ENCODE data around the gene RND3. TPM values are rescaled to one million over a fixed set of nuclear protein-coding genes. Genes with fewer than 3 reads are reported as not detected.
A peak's percentile ranks its signal among the peaks of the same experiment; 100 is the strongest.

Gene RND3
- total and polyA plus RNA-seq, 12 donors: 15.4 to 74.3 (median 35.6) TPM

DNA sequence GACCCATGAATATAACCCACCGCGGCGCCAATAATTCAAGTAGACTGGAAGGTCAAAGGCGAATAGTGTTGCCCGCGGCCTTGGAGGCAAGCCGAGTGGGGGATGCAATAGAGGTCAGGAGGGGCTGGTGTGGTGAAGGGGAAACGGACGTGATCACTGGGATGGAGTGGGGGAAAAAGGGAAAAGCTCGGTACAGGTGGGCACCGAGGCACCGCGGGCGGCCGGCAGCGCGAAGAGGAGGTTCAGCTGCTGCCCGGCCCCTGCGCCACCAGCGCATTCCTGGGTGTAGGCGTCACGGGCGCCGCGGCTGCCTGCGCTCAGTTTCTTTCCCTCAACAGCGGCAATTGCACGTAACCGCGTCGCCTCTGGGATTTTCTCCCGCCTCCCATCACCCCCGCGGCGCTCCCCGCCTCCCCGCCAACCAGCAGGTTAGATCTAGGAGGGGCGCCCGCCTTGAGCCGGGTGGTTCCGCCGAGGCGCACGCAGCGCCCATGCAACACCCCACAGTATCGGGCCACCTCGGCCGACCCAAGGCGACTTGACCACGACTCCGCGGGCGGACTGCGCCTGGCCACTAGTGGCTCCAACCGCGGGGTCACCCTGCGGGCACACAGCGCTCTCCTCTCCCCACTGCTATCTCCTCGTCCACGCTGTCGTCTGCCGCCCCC is 1.5 kb downstream of the RND3 start:
- peak overlapping the region; percentile 84 to 97 (median 95) for H3K27ac ChIP-seq
- no peaks in the 10 kb centered on the region for H3K9me3 ChIP-seq
- DNase-seq (peak; percentile 75 to 77), ATAC-seq (peak; percentile 58 to 83 (median 72))
- intact Hi-C loops (cut with DNase I): loop anchor here in 9 of 10 donors (2.0 to 10.0 kb wide), 13 partner anchors 59 to 899 kb away; partner anchors contain the start of gene MMADHC (in 2 of the 9)
- no peaks in the 10 kb centered on the region for H3K36me3 ChIP-seq
- peaks cover 0 to 40% (median 31%) of the 10 kb centered on the region in 9 donors for H3K4me1 ChIP-seq
- H3K27me3 ChIP-seq: peaks cover 0 to 38% (median 0%) of the 10 kb centered on the region in 7 donors
- TF ChIP-seq, protein P1, sequence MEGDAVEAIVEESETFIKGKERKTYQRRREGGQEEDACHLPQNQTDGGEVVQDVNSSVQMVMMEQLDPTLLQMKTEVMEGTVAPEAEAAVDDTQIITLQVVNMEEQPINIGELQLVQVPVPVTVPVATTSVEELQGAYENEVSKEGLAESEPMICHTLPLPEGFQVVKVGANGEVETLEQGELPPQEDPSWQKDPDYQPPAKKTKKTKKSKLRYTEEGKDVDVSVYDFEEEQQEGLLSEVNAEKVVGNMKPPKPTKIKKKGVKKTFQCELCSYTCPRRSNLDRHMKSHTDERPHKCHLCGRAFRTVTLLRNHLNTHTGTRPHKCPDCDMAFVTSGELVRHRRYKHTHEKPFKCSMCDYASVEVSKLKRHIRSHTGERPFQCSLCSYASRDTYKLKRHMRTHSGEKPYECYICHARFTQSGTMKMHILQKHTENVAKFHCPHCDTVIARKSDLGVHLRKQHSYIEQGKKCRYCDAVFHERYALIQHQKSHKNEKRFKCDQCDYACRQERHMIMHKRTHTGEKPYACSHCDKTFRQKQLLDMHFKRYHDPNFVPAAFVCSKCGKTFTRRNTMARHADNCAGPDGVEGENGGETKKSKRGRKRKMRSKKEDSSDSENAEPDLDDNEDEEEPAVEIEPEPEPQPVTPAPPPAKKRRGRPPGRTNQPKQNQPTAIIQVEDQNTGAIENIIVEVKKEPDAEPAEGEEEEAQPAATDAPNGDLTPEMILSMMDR (IDR thresholded peaks at IDR 0.05): peak in 3 of 9 donors; percentile 10 to 22 (median 14)
- WGBS, 2 donors: 0% methylated on average over 62 of the region's 62 CpGs
- H3K4me3 ChIP-seq: peak overlapping the region; percentile 51 to 91 (median 78)

DNA sequence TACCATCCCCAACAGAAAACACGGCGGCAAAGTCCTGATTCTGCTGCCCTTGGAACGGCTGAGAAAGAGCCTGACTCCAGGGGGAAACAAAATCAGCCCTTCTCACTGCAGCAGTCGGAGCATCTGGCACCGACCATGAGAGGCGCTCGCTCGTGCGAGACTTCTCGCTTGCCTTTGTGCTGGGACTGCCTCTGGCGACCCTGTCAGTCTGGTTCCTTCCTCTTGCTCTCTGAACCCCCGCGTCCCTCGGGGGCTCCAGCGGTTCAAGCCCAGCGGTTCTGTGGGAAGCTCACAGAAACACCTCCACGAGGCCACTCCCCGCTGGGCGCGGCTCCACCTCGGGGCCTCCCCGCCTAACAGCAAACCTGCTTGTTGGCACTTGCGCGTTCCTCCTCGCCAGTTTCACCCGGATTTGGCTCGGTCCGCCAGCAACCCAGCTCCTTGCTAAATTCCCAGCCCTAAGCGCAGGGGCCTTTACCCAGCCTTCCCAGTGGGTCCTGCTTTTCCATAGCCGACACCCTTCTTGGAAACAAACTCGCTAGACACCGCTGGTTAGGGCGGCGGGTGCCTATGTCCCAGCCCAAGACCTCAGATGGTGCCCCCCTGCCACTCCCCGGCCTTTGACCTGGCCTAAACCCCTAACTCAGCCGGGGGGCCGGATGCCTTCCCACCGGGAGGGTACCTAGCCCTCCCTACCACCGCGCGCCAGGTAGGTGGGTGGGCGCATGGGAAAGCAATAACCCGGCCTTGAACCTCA is 2.2 kb downstream of the RND3 start:
- peak overlapping the region; percentile 84 to 97 (median 95) for H3K27ac ChIP-seq
- intact Hi-C loops (cut with DNase I): loop anchor here in 9 of 10 donors (5.0 to 10.0 kb wide), 10 partner anchors 58 to 898 kb away; partner anchors contain the start of gene MMADHC (in 2 of the 9)
- ATAC-seq: peak; percentile 47 to 74 (median 64)
- peak; percentile 75 to 83 for DNase-seq
- peaks cover 0 to 47% (median 38%) of the 10 kb centered on the region in 9 donors for H3K4me1 ChIP-seq
- H3K4me3 ChIP-seq: peak overlapping the region; percentile 51 to 91 (median 78)
- H3K36me3 ChIP-seq: no peaks in the 10 kb centered on the region
- TF ChIP-seq, protein P1 (IDR thresholded peaks at IDR 0.05): peak in 5 of 9 donors; percentile 12 to 47 (median 33)
- H3K27me3 ChIP-seq: peaks cover 0 to 38% (median 0%) of the 10 kb centered on the region in 7 donors
- H3K9me3 ChIP-seq: no peaks in the 10 kb centered on the region
- WGBS, 2 donors: 0 to 1% methylated on average over 43 of the region's 43 CpGs

DNA sequence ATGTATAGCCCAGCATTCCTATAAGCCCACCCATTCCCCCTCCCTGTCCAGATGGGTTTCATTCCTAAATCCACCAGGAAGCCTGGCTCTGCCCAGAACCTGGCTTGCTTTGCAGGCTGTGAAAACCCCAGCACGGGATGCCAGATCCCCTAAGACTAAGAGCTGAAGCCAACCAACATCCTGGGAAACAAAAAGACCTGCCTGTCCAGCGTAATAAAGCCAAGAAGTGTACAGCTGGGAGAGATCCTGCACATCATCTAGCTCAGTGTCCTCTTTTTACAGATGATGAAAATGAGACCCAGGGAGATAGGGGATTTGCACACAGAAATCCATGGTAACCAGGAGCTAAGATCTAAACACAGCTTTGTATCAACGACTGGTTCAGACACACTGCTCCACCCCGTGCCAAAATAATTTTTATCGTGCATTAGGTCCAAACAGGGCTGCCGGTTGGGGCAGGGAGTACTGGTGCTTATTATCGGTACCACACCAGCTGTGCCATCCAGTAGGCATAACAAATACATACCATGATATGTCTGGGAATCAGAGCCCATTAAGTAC is 2.9 kb downstream of the RND3 start:
- H3K27ac ChIP-seq: peak overlapping the region; percentile 84 to 97 (median 95)
- TF ChIP-seq, protein P1 (IDR thresholded peaks at IDR 0.05): no peak
- 11 to 17% methylated on average over 7 of the region's 7 CpGs for WGBS, 2 donors
- no peaks in the 10 kb centered on the region for H3K36me3 ChIP-seq
- H3K4me1 ChIP-seq: peaks cover 0 to 55% (median 45%) of the 10 kb centered on the region in 9 donors
- H3K4me3 ChIP-seq: peak overlapping the region; percentile 51 to 91 (median 78)
- H3K27me3 ChIP-seq: peaks cover 0 to 38% (median 0%) of the 10 kb centered on the region in 7 donors
- H3K9me3 ChIP-seq: no peaks in the 10 kb centered on the region
- ATAC-seq: no peak
- no peak for DNase-seq
- intact Hi-C loops (cut with DNase I): loop anchor here in 9 of 10 donors (5.0 to 10.0 kb wide), 10 partner anchors 57 to 897 kb away; partner anchors contain the start of gene MMADHC (in 2 of the 9)

DNA sequence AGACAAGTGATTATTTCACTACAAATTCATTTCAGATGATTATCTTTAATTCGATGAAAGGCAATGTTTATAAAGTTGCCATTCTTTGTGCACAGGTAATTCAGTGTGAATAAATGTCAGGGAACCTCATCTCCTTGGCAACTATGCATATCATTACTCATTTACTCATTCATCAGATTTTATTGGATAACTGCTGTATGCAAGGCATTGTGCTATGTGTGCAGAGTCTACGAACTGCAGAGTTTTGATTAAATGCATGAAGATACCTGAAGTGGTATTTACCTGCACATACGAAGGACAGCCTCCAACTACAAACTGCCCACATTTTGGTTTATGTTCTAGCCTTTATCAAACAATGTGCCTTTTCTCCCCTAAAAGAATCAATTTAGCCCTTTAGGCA is 3.5 kb downstream of the RND3 start:
- Histone ChIP-seq H3K9me3 (no peaks in the 10 kb centered on the region), H3K36me3 (no peaks in the 10 kb centered on the region), H3K27ac (peak overlapping the region in 9 of 10 donors; percentile 89 to 97 (median 96)), H3K4me3 (peak overlapping the region in 9 of 10 donors; percentile 51 to 91 (median 82)), H3K27me3 (peaks cover 0 to 38% (median 0%) of the 10 kb centered on the region in 7 donors), H3K4me1 (peaks cover 0 to 60% (median 51%) of the 10 kb centered on the region in 9 donors)
- ATAC-seq: no peak
- intact Hi-C loops (cut with DNase I): loop anchor here in 5 of 10 donors (10.0 kb wide), 4 partner anchors 59 to 679 kb away; no protein-coding TSS in a partner anchor
- 47 to 60% methylated on average over 3 of the region's 3 CpGs for WGBS, 2 donors
- TF ChIP-seq, protein P1 (IDR thresholded peaks at IDR 0.05): no peak
- no peak for DNase-seq

All from heart right ventricle (tissue), 16 donors.